D721Med (cell line): ENCODE results near the gene PTPN11.

Source experiments
- DNase-seq: peaks from one replicate; pipeline ENCODE4 v3.0.0; 2011; ENCODE audit warnings: low spot score; ENCODE audit not compliant: insufficient read length
- FAIRE-seq: peaks from 2 replicates; lab custom pipeline; 2011; peaks lifted over from hg19 to GRCh38; lab: Jason Lieb, UNC
- CTCF ChIP-seq: IDR thresholded peaks from 2 replicates; pipeline ENCODE4 v1.5.1; 2012; ENCODE audit warnings: mild to moderate bottlenecking, control low read depth; ENCODE audit not compliant: insufficient read depth; ENCODE audit errors: missing control alignments

The PTPN11 gene

GRCh38 chr12:112498580-112498979 lies 79.8 kb downstream of the PTPN11 start:
- FAIRE-seq (no peak), DNase-seq (no peak)
- TF ChIP-seq CTCF: no peak

GRCh38 chr12:112503512-112503911 lies 84.8 kb downstream of the PTPN11 start:
- FAIRE-seq (no peak), DNase-seq (no peak)
- TF ChIP-seq CTCF: no peak

GRCh38 chr12:112506513-112507166 lies 87.9 kb downstream of the PTPN11 start:
- TF ChIP-seq CTCF: no peak
- DNase-seq (no peak), FAIRE-seq (no peak)

- no peak for DNase-seq
- TF ChIP-seq CTCF: no peak
- FAIRE-seq: no peak
Measured at GRCh38 chr12:112513471-112513870, 94.7 kb downstream of the PTPN11 start.

GRCh38 chr12:112514456-112514855 lies 95.7 kb downstream of the PTPN11 start:
- DNase-seq (no peak), FAIRE-seq (no peak)
- no peak for TF ChIP-seq CTCF

- FAIRE-seq: no peak
- no peak for DNase-seq
- no peak for TF ChIP-seq CTCF
Measured at GRCh38 chr12:112514926-112515642, 96.3 kb downstream of the PTPN11 start.

- no peak for TF ChIP-seq CTCF
- no peak for DNase-seq
- FAIRE-seq: no peak
Measured at GRCh38 chr12:112515868-112516267, 97.1 kb downstream of the PTPN11 start.
